HepG2 (cell line): ENCODE measurements around the gene CERS4. TPM values are rescaled to one million over a fixed set of nuclear protein-coding genes. Genes with fewer than 3 reads are reported as not detected.

ENCODE experiments used
- CHCHD3 ChIP-seq: sonication (generic); formaldehyde crosslinking; IDR thresholded peaks from 2 replicates; pipeline ENCODE4 v1.8.0; 2022; ENCODE audit warnings: mild to moderate bottlenecking, missing genetic modification reagents, moderate library complexity
- DR1 ChIP-seq: sonication (generic); formaldehyde crosslinking; IDR thresholded peaks from 2 replicates; pipeline ENCODE4 v1.8.0; 2021; ENCODE audit warnings: mild to moderate bottlenecking, missing genetic modification reagents, inconsistent platforms
- HINFP ChIP-seq: sonication (generic); formaldehyde crosslinking; IDR thresholded peaks from 2 replicates; pipeline ENCODE4 v1.4.0; 2020; ENCODE audit warnings: low read depth, mild to moderate bottlenecking, missing genetic modification reagents
- HOXD1 ChIP-seq: sonication (generic); formaldehyde crosslinking; IDR thresholded peaks from 2 replicates; pipeline ENCODE4 v1.5.0; 2020; ENCODE audit warnings: missing genetic modification reagents
- MBNL3 ChIP-seq: fragments of 250-450 bp; sonication (Bioruptor Pico); conservative IDR thresholded peaks from 2 replicates; pipeline ENCODE4 v1.8.0; 2022; ENCODE audit warnings: mild to moderate bottlenecking, inconsistent platforms
- MYNN ChIP-seq: sonication (generic); formaldehyde crosslinking; IDR thresholded peaks from 2 replicates; pipeline ENCODE4 v1.4.0; 2020; ENCODE audit warnings: mild to moderate bottlenecking, low read depth, missing genetic modification reagents
- ZBTB10 ChIP-seq: sonication (generic); formaldehyde crosslinking; IDR thresholded peaks from 2 replicates; pipeline ENCODE4 v1.4.0; 2020; ENCODE audit warnings: missing genetic modification reagents, borderline replicate concordance
- ZFAT ChIP-seq: sonication (generic); formaldehyde crosslinking; conservative IDR thresholded peaks from 2 replicates; pipeline ENCODE4 v1.8.1; 2023; ENCODE audit warnings: missing genetic modification reagents, inconsistent platforms
- ZNF101 ChIP-seq: sonication (generic); formaldehyde crosslinking; IDR thresholded peaks from 2 replicates; pipeline ENCODE4 v1.4.0; 2020; ENCODE audit warnings: mild to moderate bottlenecking, low read depth, missing genetic modification reagents, borderline replicate concordance
- ZNF12 ChIP-seq: sonication (generic); formaldehyde crosslinking; IDR thresholded peaks from 2 replicates; pipeline ENCODE4 v1.5.0; 2020; ENCODE audit warnings: missing genetic modification reagents
- ZNF143 ChIP-seq: sonication (generic); formaldehyde crosslinking; IDR thresholded peaks from 2 replicates; pipeline ENCODE4 v1.4.0; 2020; ENCODE audit warnings: missing genetic modification reagents
- ZNF33B ChIP-seq: sonication (generic); formaldehyde crosslinking; IDR thresholded peaks from 2 replicates; pipeline ENCODE4 v1.5.1; 2020; ENCODE audit warnings: mild to moderate bottlenecking, missing genetic modification reagents
- ZNF503 ChIP-seq: sonication (generic); formaldehyde crosslinking; IDR thresholded peaks from 2 replicates; pipeline ENCODE4 v1.4.0; 2020; ENCODE audit warnings: missing genetic modification reagents
- ZNF562 ChIP-seq: sonication (generic); formaldehyde crosslinking; IDR thresholded peaks from 2 replicates; pipeline ENCODE4 v1.8.0; 2022; ENCODE audit warnings: missing genetic modification reagents, borderline replicate concordance
- ZNF619 ChIP-seq: sonication (generic); formaldehyde crosslinking; IDR thresholded peaks from 2 replicates; pipeline ENCODE4 v1.4.0; 2020; ENCODE audit warnings: mild to moderate bottlenecking, missing genetic modification reagents
- ZNF768 ChIP-seq: sonication (generic); formaldehyde crosslinking; IDR thresholded peaks from 2 replicates; pipeline ENCODE4 v1.4.0; 2020; ENCODE audit warnings: missing genetic modification reagents
- ZNF776 ChIP-seq: sonication (generic); formaldehyde crosslinking; IDR thresholded peaks from 2 replicates; pipeline ENCODE4 v1.4.0; 2020; ENCODE audit warnings: mild to moderate bottlenecking, missing genetic modification reagents
- ZNF816 ChIP-seq: sonication (generic); formaldehyde crosslinking; IDR thresholded peaks from 2 replicates; pipeline ENCODE4 v1.8.0; 2022; ENCODE audit warnings: missing genetic modification reagents, mild to moderate bottlenecking, borderline replicate concordance
- ZSCAN29 ChIP-seq: sonication (generic); formaldehyde crosslinking; conservative IDR thresholded peaks from 2 replicates; pipeline ENCODE4 v1.4.0; 2020; ENCODE audit warnings: mild to moderate bottlenecking, missing genetic modification reagents
- polyA plus RNA-seq, 8 experiments: library from polyadenylated mRNA; depleted of rRNA in 3 of 8; stranded (reverse) in 7 of 8; unstranded in 1 of 8; fragments of >200 nt; fragmentation: Illumina TruSeq in 4 of 8; extraction: Trizol in 4 of 8; gene quantifications; 2 replicates each; pipeline versions ENCODE4 v1.2.1 to v1.2.3, GENCODE V29; 2011 to 2016; ENCODE audit warnings: low read depth in 4 of 8, missing spikeins in 1 of 8, mixed read lengths in 1 of 8; ENCODE audit not compliant: insufficient read depth in 1 of 8
- total RNA-seq, 5 experiments: library from RNA; depleted of rRNA; stranded (reverse); fragments of >200 nt; fragmentation: Illumina TruSeq; extraction: Trizol; gene quantifications; 2 replicates each; pipeline ENCODE4 v1.2.3, GENCODE V29; 2016; ENCODE audit warnings: low read depth in 1 of 5
- TF ChIP-seq, protein P1 (sequence below): sonication (generic); formaldehyde crosslinking; IDR thresholded peaks from 2 replicates; pipeline ENCODE4 v1.5.1; 2020; ENCODE audit warnings: missing genetic modification reagents, mild to moderate bottlenecking, borderline replicate concordance

CERS4 gene
- total and polyA plus RNA-seq, 2 of the 13 experiments (the other 11 are each of a cell fraction or from before 2014, with no cell fraction given), result 74.7 to 83.5 TPM

- TF ChIP-seq ZNF768 (CRISPR knock-in tag) (peak; percentile 45; the same call in 1 of the 2 replicates), ZNF503 (CRISPR knock-in tag) (peak; percentile 75), ZBTB10 (CRISPR knock-in tag) (peak; percentile 49; the same call in 1 of the 2 replicates), ZSCAN29 (CRISPR knock-in tag) (peak; percentile 66; the same call in 1 of the 2 replicates), ZNF816 (CRISPR knock-in tag) (peak; percentile 86; the same call in 1 of the 2 replicates), HOXD1 (CRISPR knock-in tag) (peak; percentile 95), ZNF562 (no peak), DR1 (no peak; the same call in none of the 2 replicates), ZNF619 (CRISPR knock-in tag) (no peak), MBNL3 (CRISPR knock-in tag) (no peak), CHCHD3 (CRISPR knock-in tag) (peak; percentile 91; the same call in 1 of the 2 replicates), MYNN (CRISPR knock-in tag) (peak; percentile 51; the same call in 1 of the 2 replicates), ZNF101 (CRISPR knock-in tag) (no peak; the same call in 1 of the 2 replicates), HINFP (CRISPR knock-in tag) (peak; percentile 62; the same call in 1 of the 2 replicates), ZNF776 (peak; percentile 96), ZNF143 (CRISPR knock-in tag) (peak; percentile 45; the same call in 1 of the 2 replicates), ZNF33B (CRISPR knock-in tag) (0 out of 2 replicates have a peak, but pooled peaks have one; percentile 85), ZFAT (CRISPR knock-in tag) (no peak; the same call in 1 of the 2 replicates), ZNF12 (CRISPR knock-in tag) (peak; percentile 61)
- TF ChIP-seq, protein P1, sequence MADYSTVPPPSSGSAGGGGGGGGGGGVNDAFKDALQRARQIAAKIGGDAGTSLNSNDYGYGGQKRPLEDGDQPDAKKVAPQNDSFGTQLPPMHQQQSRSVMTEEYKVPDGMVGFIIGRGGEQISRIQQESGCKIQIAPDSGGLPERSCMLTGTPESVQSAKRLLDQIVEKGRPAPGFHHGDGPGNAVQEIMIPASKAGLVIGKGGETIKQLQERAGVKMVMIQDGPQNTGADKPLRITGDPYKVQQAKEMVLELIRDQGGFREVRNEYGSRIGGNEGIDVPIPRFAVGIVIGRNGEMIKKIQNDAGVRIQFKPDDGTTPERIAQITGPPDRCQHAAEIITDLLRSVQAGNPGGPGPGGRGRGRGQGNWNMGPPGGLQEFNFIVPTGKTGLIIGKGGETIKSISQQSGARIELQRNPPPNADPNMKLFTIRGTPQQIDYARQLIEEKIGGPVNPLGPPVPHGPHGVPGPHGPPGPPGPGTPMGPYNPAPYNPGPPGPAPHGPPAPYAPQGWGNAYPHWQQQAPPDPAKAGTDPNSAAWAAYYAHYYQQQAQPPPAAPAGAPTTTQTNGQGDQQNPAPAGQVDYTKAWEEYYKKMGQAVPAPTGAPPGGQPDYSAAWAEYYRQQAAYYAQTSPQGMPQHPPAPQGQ (CRISPR knock-in tag), result 0 out of 2 replicates have a peak, but pooled peaks have one; percentile 37
Measured at GRCh38 chr19:8307965-8308866, 99.0 kb downstream of the CERS4 start, which contains the start of gene CD320 (continued).
